Endodermal cell (in vitro differentiated cells): ENCODE results near the gene ADAMTS12. TPM values are rescaled to one million over a fixed set of nuclear protein-coding genes. Genes with fewer than 3 reads are reported as not detected.

Source experiments
- DNase-seq: peaks from one replicate; pipeline ENCODE4 v3.0.0-alpha.2; 2017
- H3K27ac ChIP-seq: 2 replicates; pipeline ENCODE4 v1.5.1; 2013; ENCODE audit warnings: mild to moderate bottlenecking, low read depth, low read length, moderate library complexity
- H3K27me3 ChIP-seq: 2 replicates; pipeline ENCODE4 v1.6.1; 2013; ENCODE audit warnings: mild to moderate bottlenecking, low read length, moderate library complexity; ENCODE audit not compliant: insufficient read depth, control insufficient read depth, poor library complexity, severe bottlenecking
- H3K36me3 ChIP-seq: 2 replicates; pipeline ENCODE4 v1.7.0; 2013; ENCODE audit warnings: mild to moderate bottlenecking, low read length, moderate library complexity; ENCODE audit not compliant: control insufficient read depth, insufficient read depth
- H3K4me1 ChIP-seq: one replicate; pipeline ENCODE4 v1.7.0; 2013; ENCODE audit warnings: low read length; ENCODE audit not compliant: control insufficient read depth, insufficient read depth
- H3K4me3 ChIP-seq: 2 replicates; pipeline ENCODE4 v1.5.1; 2013; ENCODE audit warnings: mild to moderate bottlenecking, low read length, moderate library complexity
- H3K9ac ChIP-seq: 2 replicates; pipeline ENCODE4 v1.6.1; 2013; ENCODE audit warnings: mild to moderate bottlenecking, low read length, moderate library complexity; ENCODE audit not compliant: poor library complexity, severe bottlenecking; ENCODE audit errors: extremely low read depth
- H3K9me3 ChIP-seq: 2 replicates; pipeline ENCODE4 v1.6.1; 2013; ENCODE audit warnings: mild to moderate bottlenecking, low read length, moderate library complexity; ENCODE audit not compliant: control insufficient read depth
- H3K27ac Mint-ChIP-seq: 2 replicates; pipeline ENCODE4 v1.8.0; 2020; ENCODE audit warnings: mixed read lengths
- H3K27me3 Mint-ChIP-seq: 2 replicates; pipeline ENCODE4 v1.8.0; 2021; ENCODE audit warnings: mild to moderate bottlenecking, mixed read lengths; ENCODE audit not compliant: insufficient read depth
- H3K36me3 Mint-ChIP-seq: 2 replicates; pipeline ENCODE4 v1.8.0; 2020; ENCODE audit warnings: low read depth, mixed read lengths
- H3K4me1 Mint-ChIP-seq: 2 replicates; pipeline ENCODE4 v1.8.0; 2020; ENCODE audit warnings: mixed read lengths
- H3K4me3 Mint-ChIP-seq: 2 replicates; pipeline ENCODE4 v1.8.0; 2020; ENCODE audit warnings: mild to moderate bottlenecking, moderate library complexity, mixed read lengths
- H3K9me3 Mint-ChIP-seq: 2 replicates; pipeline ENCODE4 v1.8.0; 2020; ENCODE audit warnings: mild to moderate bottlenecking, mixed read lengths
- CTCF ChIP-seq: fragments of 200-600 bp; sonication (generic); conservative IDR thresholded peaks from 2 replicates; pipeline ENCODE4 v1.5.0; 2021; ENCODE audit warnings: antibody characterized with exemption, mild to moderate bottlenecking
- WGBS, 2 experiments: methylation state at CpG; one replicate each; pipeline versions ENCODE4 v1.1.5 to v1.1.7; 2013; ENCODE audit warnings: missing lambda C conversion rate in 2 of 2, mixed read lengths in 1 of 2; ENCODE audit not compliant: insufficient coverage in 1 of 2, insufficient read length in 1 of 2; 5-methylcytosine and 5-hydroxymethylcytosine counted together
- total RNA-seq, 2 donors: library from RNA; stranded (reverse); fragmentation: NEBNext Ultra II Directional in 1 of 2; extraction: Animal tissue kit (Norgen Biotek cat#: 25700) in 1 of 2; gene quantifications; 2 replicates in 1 of 2; 3 replicates in 1 of 2; pipeline ENCODE4 v1.2.1, GENCODE V29; 2021

Gene ADAMTS12
- total RNA-seq, 2 donors from 2014 or later = 80.2 to 123 TPM

GRCh38 chr5:33885679-33886078 lies 6.1 kb downstream of the ADAMTS12 start:
- Mint-ChIP-seq H3K4me1 (peaks cover 42% of the 10 kb centered on the region), H3K4me3 (no peak overlapping the region), H3K36me3 (peaks cover 35% of the 10 kb centered on the region), H3K9me3 (no peaks in the 10 kb centered on the region), H3K27me3 (peaks cover 15% of the 10 kb centered on the region), H3K27ac (no peak overlapping the region)
- Histone ChIP-seq H3K4me1 (peaks cover 3% of the 10 kb centered on the region), H3K9me3 (no peaks in the 10 kb centered on the region), H3K27me3 (no peaks in the 10 kb centered on the region), H3K4me3 (no peak overlapping the region), H3K36me3 (peaks cover 7% of the 10 kb centered on the region), H3K27ac (no peak overlapping the region), H3K9ac (no peak overlapping the region)
- TF ChIP-seq CTCF = no peak
- no peak for DNase-seq
- WGBS, 2 experiments = 89 to 91% methylated on average over 1 to 3 of the region's 3 CpGs

GRCh38 chr5:33883482-33883881 lies 8.3 kb downstream of the ADAMTS12 start:
- no peak for DNase-seq
- H3K9me3 Mint-ChIP-seq = no peaks in the 10 kb centered on the region
- WGBS, 2 experiments = 90% methylated on average over 3 of the region's 3 CpGs; no CpG with 5 or more reads in 1 of the 2 experiments
- Histone ChIP-seq H3K36me3 (peaks cover 17% of the 10 kb centered on the region), H3K9ac (no peak overlapping the region), H3K27ac (no peak overlapping the region), H3K4me1 (peaks cover 3% of the 10 kb centered on the region), H3K9me3 (no peaks in the 10 kb centered on the region), H3K27me3 (no peaks in the 10 kb centered on the region), H3K4me3 (no peak overlapping the region)
- TF ChIP-seq CTCF = no peak
- H3K27me3 Mint-ChIP-seq = peaks cover 33% of the 10 kb centered on the region
- H3K4me3 Mint-ChIP-seq = no peak overlapping the region
- H3K36me3 Mint-ChIP-seq = peaks cover 52% of the 10 kb centered on the region
- H3K27ac Mint-ChIP-seq = no peak overlapping the region
- peaks cover 39% of the 10 kb centered on the region for H3K4me1 Mint-ChIP-seq

GRCh38 chr5:33880319-33880718 lies 11.5 kb downstream of the ADAMTS12 start:
- TF ChIP-seq CTCF = no peak
- no peaks in the 10 kb centered on the region for H3K27me3 ChIP-seq
- H3K4me3 ChIP-seq = no peak overlapping the region
- Mint-ChIP-seq H3K4me3 (no peak overlapping the region), H3K36me3 (peaks cover 78% of the 10 kb centered on the region), H3K9me3 (peaks cover 10% of the 10 kb centered on the region), H3K4me1 (peaks cover 33% of the 10 kb centered on the region), H3K27me3 (peaks cover 44% of the 10 kb centered on the region), H3K27ac (no peak overlapping the region)
- H3K9me3 ChIP-seq = peaks cover 17% of the 10 kb centered on the region
- no peak overlapping the region for H3K27ac ChIP-seq
- no peak overlapping the region for H3K9ac ChIP-seq
- H3K36me3 ChIP-seq = peaks cover 32% of the 10 kb centered on the region
- no peak for DNase-seq
- no peaks in the 10 kb centered on the region for H3K4me1 ChIP-seq
- 95 to 99% methylated on average over 3 of the region's 3 CpGs for WGBS, 2 experiments
